T47D (cell line): ENCODE results near the gene PDS5A.
"Not testable (repeated sequence)": the region's sequence is repeated elsewhere in the genome, so short reads cannot be mapped to it uniquely, and the experiment has no call there.

Source experiments
- DNase-seq, 2 experiments: peaks; one replicate each; pipeline versions ENCODE4 v3.0.0 to v3.0.0-alpha.2; 2011 to 2012; ENCODE audit warnings: low read depth in 1 of 2, low spot score in 1 of 2
- JUND ChIP-seq: IDR thresholded peaks from 2 replicates; pipeline ENCODE4 v1.6.1; 2012; ENCODE audit warnings: low read depth
- in situ Hi-C: cut with HindIII; loops from 2 replicates; pipeline ENCODE4 v1.10.0; 2016; ENCODE audit warnings: low sequenced_read_pairs, low pct_unique_long_range_greater_than_20kb

The PDS5A gene

DNA sequence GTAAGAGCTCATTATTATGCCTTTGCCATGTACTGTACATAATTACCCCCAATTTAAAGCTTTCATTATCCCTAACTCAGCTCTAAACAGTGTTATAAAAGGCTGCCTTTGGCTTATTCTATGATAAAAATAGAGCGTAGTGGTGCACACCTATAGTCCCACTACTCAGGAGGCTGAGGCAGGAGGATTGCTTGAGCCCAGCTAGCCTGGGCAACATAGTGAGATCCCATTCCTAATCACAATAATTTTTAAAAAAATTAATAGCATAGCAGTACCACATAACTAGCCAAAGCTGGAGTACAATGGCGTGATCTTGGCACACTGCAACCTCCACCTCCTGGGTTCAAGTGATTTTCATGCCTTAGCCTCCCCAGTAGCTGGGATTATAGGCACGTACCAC lies 112.4 kb downstream of the PDS5A start:
- DNase-seq, result no peak
- in situ Hi-C loops, result no loop called here
- no peak for TF ChIP-seq JUND

DNA sequence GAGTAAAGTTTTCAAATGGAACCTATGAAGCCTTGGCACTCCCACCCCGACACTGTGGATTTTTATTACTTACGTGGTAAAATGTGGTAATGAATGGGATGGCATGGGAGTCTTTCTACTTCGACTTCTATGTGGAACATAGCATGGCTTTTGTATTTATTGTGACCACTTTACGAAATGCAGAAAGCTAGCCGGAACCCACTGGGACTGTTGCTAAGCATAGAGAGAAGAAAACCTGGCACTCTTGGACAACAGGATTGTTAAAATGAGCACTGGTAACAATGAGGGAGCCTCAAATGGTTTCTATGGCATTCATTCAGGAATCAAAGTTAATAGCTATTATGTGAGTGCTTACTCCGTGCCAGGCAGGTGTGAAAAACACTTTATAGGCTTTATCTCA lies 113.3 kb downstream of the PDS5A start:
- TF ChIP-seq JUND, result no peak
- no peak for DNase-seq
- in situ Hi-C loops, result no loop called here

DNA sequence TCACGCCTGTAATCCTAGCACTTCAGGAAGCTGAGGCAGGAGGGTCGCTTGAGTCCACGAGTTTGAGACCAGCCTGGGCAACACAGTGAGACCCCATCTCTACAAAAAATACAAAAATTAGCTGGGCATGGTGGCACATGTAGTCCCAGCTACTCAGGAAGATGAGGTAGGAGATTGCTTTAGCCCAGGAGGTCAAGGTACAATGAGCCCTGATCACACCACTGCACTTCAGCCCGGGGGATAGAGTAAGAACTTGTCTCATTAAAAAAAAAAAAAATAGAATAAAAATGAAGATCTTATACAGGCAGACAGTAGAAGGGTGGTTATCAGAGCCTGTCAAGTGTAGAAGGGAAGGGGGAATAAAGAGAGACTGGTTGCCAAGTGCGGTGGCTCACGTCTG lies 116.9 kb downstream of the PDS5A start:
- DNase-seq, result no peak
- in situ Hi-C loops, result no loop called here

DNA sequence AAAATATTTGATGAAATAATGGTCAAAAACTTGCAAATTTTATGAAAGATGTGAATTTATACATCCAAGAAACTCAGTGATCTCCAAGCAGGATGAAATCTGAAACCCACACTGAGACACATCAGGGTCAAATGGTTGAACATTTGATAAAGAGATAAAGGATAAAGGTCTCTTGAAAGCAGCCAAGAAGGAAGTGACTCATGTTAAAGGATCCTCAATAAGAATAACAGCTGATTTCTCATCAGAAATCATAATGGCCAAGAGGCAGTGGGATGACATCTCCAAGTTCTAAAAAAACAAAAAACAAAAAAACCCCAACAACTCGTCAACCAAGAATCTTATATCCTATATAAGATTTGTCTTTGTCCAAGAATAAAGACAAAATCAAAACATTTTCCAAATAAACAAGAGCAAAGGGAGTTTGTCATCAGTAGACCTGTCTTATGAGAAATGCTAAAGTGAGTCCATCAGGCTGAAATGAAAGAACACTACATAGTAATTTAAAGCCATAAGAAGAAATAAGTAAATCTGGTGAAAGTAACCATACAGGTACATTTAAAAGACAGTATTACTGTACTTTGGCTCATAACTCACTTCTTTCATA lies 121.7 kb downstream of the PDS5A start:
- DNase-seq, result no peak
- no peak for TF ChIP-seq JUND
- in situ Hi-C loops, result no loop called here

More for the DNA sequence above, 116.9 kb downstream of the PDS5A start:
- TF ChIP-seq JUND, result no peak

DNA sequence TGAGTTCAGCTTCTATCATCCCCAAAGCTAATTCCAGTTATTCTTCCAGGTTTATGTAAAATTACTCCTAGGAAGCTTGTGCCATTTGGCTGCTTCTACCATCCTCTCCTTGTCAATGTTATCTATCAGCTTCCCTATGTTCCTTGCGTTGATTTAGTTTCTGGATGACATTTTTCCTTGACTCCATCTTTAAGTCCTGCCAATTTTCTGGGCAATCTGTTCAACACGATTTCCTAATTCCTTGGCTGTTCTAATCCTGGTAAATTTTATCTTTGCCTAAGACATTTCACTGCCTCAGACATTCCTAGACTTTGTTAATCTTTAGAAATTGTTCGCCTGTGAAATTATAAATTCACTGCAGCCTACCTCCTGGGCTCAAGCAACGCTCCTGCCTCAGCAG lies 125.1 kb downstream of the PDS5A start:
- in situ Hi-C loops, result no loop called here
- DNase-seq, result no peak
- no peak for TF ChIP-seq JUND

DNA sequence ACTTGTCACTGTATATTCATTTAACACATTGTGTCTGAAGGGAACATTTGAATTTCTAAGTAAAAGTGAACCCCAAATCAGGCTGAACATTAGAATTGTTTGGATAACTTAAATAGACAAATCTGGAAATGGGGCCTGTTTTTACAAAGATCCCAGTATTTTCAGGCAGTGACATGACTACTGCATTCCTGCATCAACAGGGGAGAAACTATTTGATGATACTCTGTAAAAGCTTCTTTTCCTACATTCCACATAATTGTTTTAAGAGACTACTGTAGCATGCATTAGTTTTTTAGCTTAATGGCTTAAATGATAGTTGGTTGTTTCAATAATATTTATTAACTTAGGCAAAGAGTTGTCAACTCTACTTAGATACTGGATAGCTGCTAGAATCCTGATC lies 127.0 kb downstream of the PDS5A start:
- in situ Hi-C loops, result no loop called here
- TF ChIP-seq JUND, result no peak
- DNase-seq, result no peak

DNA sequence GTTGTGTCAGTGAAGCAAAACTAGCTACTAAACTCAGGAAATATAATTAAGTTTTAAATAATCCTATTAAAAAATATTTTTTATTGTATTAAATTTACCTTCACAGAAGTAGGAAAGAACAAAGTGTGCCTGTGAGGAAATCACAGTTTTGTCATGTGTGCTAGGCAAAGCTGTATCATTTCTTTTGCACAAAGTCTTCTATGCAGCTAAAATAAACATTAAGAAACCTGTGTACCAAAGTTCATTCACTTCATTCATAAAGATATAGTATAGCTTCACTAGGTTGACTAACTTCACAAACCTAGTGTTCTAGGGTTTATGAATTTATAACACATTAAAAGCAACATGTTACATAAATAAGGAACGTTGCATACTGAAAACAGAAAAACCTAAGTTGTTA lies 131.0 kb downstream of the PDS5A start:
- in situ Hi-C loops, result no loop called here
- DNase-seq, result no peak
- TF ChIP-seq JUND, result no peak

DNA sequence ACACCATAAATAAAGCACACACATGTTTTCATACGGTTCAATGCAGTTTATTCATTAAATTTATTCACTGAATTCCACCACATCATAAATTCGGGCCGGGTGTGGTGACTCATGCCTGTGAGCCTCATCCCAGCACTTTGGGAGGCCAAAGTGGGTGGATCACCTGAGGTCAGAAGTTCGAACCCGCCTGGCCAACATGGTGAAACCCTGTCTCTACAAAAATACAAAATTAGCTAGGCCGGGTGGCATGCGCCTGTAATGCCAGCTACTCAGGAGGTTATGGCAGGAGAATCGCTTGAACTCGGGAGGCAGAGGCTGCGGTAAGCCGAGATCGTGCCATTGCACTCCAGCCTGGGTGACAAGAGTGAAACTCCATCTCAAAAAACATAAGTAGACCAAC lies 131.6 kb downstream of the PDS5A start:
- no peak for TF ChIP-seq JUND
- DNase-seq, result no peak
- in situ Hi-C loops, result no loop called here

DNA sequence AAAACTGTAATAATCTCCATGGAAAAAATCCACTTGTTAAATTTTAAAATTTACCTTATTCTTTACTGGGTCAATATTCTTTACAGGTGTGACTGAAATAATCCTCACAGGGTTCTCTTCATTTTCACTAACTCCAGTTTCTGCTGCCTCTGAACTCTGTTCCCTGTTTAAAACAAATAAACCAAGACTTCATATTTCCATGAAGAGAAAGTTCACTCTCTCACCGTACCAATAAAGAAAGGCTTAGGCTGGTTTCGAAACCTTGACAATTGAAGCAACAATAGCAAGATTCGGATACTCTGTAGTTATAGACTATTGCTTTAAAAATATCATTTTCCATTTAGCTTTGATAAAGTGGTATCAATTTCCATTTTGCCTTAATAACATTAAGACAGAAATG lies 135.8 kb downstream of the PDS5A start:
- no peak for TF ChIP-seq JUND

DNA sequence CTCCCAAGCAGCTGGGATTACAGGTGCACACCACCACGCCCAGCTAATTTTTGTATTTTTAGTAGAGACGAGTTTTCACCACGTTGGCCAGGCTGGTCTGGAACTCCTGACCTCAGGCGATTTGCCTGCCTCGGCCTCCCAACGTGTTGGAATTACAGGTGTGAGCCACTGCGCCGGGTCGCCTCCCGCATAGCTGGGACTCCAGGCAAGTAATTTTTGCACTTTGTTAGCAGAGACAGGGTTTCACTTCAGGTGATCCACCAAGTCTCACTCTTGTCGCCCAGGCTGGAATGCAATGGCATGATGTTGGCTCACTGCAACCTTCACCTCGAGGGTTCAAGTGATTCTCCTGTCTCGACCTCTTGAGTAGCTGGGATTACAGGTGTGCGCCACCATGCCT lies 137.2 kb downstream of the PDS5A start:
- in situ Hi-C loops, DNase-seq: not testable (repeated sequence)

More for the DNA sequence above, 135.8 kb downstream of the PDS5A start:
- DNase-seq, result no peak
- in situ Hi-C loops, result no loop called here

DNA sequence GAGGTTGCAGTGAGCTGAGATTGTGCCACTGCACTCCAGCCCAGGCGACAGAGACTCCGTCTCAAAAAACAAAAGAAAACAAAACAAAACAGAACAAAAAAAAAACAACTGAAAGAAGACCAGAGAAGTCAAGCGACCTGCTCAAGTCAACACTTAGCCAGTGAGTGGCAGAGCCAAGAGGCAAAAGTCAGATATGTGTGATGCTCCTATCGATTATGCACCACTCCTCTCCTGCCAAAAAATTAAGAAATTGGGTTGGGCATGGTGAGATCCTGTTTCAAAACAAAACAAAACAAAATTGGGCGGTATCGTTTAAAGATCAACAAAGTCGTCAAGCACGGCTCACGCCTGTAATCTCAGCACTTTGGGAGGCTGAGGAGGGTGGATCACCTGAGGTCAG lies 137.7 kb downstream of the PDS5A start:
- TF ChIP-seq JUND, result no peak
- in situ Hi-C loops, result no loop called here
- no peak for DNase-seq

DNA sequence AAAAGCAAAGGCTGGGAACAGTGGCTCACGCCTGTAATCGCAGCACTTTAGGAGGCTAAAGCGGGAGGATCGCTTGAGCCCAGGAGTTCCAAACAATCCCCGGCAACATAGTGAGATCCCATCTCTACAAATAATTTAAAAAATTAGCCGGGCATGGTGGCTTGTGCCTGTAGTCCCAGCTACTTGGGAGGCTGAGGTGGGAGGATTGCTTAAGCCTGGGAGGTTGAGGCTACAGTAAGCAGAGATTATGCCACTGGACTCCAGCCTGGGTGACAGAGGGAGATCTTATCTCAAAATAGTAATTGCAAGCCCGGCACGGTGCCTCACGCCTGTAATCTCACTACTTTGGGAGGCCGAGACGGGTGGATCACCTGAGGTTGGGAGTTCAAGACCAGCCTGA lies 139.3 kb downstream of the PDS5A start:
- in situ Hi-C loops, DNase-seq: not testable (repeated sequence)

DNA sequence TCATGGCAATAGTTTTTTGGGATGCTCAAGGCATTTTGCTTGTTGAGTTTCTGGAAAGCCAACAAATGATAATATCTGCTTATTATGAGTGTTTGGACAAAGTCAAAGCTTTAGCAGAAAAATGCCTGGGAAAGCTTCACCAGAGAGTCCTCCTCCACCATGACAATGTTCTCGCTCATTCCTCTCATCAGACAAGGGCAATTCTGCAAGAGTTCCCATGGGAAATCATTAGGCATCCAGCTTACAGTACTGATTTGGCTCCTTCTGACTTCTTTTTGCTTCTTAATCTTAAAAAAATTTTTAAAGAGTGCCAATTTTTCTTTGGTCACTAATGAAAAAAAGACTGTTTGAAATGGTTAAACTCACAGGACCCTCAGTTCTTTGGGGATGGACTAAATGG lies 143.4 kb downstream of the PDS5A start:
- DNase-seq, result peak in 1 of 2 experiments; percentile 15
- no peak for TF ChIP-seq JUND
- in situ Hi-C loops, result no loop called here

DNA sequence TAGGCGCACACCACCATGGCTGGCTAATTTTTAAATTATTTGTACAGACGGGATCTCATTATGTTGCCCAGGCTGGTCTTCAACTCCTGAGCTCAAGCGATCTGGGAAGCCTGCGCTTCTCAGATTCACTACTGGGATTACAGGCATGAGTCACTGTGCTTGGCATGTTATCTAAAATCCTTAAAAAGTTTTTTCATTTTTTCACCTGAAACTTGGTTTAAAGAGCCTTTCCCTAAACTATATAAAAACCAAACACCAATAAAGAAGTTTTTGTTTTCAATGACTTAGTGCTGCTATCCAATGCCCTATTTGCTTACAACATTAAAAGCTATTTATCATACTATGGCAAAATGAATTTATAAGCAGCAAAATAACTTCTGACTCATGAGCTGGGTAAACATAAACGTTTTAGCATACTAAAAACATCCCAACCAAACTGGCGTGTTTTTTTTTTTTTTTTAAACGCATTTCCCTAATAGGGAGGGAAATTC lies 151.9 kb downstream of the PDS5A start:
- TF ChIP-seq JUND, result no peak
- no peak for DNase-seq
- in situ Hi-C loops, result no loop called here

DNA sequence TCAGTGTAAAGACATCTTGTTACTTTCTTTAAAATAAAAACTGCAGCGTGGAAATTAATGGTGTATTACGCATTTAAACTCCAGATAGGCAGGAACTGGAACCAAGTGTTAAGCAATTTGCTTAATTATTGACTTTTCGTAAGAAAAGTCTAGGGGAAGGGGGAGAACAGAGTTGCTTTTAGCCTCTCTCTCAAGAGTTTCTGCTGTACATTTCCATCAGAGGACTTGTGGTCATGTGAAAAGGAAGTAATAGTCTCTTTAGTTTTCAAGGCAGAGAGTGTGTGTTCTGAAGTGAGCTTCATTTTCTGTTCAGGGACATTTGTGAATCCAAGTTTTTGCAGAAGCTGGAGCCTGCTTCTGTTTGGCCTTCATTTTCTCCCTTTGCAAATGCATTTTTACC lies 152.6 kb downstream of the PDS5A start:
- no peak for DNase-seq
- no peak for TF ChIP-seq JUND
- in situ Hi-C loops, result no loop called here
